ENCODE data around the gene ARHGEF19.

The ARHGEF19 gene

DNA sequence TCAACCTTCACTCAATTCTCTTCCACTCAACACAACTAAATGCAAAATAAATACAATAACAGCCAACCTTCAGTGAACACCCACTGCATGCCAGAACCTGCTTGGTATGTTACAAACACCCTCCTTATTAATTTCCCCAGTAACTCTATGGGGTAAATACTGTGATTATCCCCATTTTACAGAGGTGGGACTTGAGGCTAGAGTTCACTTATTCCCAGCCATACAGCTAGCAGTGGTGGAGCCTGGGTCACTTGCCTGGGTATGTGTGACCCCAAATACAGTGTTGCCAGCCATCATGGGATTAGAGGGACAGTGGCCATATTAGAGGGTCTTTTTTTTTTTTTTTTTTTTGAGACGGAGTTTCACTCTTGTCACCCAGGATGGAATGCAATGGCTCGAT lies 22.9 kb upstream of the ARHGEF19 start (continued):
- TF ChIP-seq, protein P1, sequence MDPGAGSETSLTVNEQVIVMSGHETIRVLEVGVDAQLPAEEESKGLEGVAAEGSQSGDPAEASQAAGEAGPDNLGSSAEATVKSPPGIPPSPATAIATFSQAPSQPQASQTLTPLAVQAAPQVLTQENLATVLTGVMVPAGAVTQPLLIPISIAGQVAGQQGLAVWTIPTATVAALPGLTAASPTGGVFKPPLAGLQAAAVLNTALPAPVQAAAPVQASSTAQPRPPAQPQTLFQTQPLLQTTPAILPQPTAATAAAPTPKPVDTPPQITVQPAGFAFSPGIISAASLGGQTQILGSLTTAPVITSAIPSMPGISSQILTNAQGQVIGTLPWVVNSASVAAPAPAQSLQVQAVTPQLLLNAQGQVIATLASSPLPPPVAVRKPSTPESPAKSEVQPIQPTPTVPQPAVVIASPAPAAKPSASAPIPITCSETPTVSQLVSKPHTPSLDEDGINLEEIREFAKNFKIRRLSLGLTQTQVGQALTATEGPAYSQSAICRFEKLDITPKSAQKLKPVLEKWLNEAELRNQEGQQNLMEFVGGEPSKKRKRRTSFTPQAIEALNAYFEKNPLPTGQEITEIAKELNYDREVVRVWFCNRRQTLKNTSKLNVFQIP (CRISPR knock-in tag; IDR thresholded peaks at IDR 0.05; ENCODE audit: borderline replicate concordance, low read depth) = no peak
- TF ChIP-seq ESRRG (CRISPR knock-in tag; IDR thresholded peaks at IDR 0.05) (no peak), TOX (CRISPR knock-in tag; IDR thresholded peaks at IDR 0.05; ENCODE audit: borderline replicate concordance) (no peak)

DNA sequence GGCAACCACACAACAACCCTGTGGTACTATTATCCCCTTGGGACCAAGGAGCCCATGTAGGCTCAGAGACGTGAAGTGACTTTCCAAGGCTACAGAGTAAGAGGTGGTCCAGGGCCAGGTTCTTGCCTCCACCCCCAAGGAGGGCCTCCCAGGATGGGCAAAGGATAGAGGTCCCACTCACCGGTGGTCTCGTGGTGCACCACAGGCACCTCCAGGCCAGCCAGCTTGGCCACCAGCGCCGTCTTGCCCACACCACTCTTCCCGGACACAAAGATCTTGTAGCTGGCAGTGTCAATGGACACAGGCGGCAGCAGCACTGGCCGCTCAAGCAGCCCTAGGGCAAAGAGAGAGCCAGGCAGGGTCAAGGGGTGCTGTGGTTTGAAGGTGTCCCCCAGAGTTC lies 21.0 kb upstream of the ARHGEF19 start:
- TF ChIP-seq SNAI2 (CRISPR knock-in tag; IDR thresholded peaks at IDR 0.05) = no peak
- TF ChIP-seq, protein P2, sequence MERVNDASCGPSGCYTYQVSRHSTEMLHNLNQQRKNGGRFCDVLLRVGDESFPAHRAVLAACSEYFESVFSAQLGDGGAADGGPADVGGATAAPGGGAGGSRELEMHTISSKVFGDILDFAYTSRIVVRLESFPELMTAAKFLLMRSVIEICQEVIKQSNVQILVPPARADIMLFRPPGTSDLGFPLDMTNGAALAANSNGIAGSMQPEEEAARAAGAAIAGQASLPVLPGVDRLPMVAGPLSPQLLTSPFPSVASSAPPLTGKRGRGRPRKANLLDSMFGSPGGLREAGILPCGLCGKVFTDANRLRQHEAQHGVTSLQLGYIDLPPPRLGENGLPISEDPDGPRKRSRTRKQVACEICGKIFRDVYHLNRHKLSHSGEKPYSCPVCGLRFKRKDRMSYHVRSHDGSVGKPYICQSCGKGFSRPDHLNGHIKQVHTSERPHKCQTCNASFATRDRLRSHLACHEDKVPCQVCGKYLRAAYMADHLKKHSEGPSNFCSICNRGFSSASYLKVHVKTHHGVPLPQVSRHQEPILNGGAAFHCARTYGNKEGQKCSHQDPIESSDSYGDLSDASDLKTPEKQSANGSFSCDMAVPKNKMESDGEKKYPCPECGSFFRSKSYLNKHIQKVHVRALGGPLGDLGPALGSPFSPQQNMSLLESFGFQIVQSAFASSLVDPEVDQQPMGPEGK (CRISPR knock-in tag; IDR thresholded peaks at IDR 0.05; ENCODE audit: borderline replicate concordance) = no peak
- no peak for TF ChIP-seq GLIS3 (CRISPR knock-in tag; IDR thresholded peaks at IDR 0.05)
- TF ChIP-seq ZNF70 (CRISPR knock-in tag; IDR thresholded peaks at IDR 0.05) = no peak
- no peak for TF ChIP-seq CSDC2 (CRISPR knock-in tag; IDR thresholded peaks at IDR 0.05)
- no peak for TF ChIP-seq ISL1 (CRISPR knock-in tag; IDR thresholded peaks at IDR 0.05)
- no peak for ATAC-seq

DNA sequence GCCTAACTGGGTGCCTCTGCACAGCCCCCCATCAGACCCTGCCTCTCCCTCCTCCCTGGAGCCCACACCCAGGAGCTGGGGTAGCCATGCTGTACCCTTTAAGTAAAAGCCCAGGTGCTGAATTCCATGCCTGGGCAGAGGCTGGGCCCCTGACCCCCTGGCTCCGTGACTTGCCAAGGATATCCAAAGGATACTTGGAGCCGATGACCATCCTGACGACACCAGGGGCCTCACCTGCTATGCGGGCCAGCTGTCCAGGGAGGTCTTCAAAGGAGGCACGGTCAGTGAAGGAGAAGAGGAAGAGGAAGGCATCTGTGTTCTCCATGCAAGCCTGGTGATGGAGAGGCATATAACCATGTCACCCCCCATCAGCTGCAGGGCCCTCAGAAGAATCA lies 19.9 kb upstream of the ARHGEF19 start:
- ATAC-seq = no peak

More for the DNA sequence above, 19.9 kb upstream of the ARHGEF19 start:
- no peak for TF ChIP-seq ESRRG (CRISPR knock-in tag; IDR thresholded peaks at IDR 0.05)
- no peak for TF ChIP-seq SNAI2 (CRISPR knock-in tag; IDR thresholded peaks at IDR 0.05)
- TF ChIP-seq ZNF565 (CRISPR knock-in tag; conservative IDR thresholded peaks at IDR 0.05; ENCODE audit: low read depth) = no peak
- TF ChIP-seq ARNTL (CRISPR knock-in tag; IDR thresholded peaks at IDR 0.05; ENCODE audit: borderline replicate concordance, low read depth) = no peak
- TF ChIP-seq ISL1 (CRISPR knock-in tag; IDR thresholded peaks at IDR 0.05) = no peak
- no peak for TF ChIP-seq OSR1 (CRISPR knock-in tag; IDR thresholded peaks at IDR 0.05)
- no peak for TF ChIP-seq GLIS3 (CRISPR knock-in tag; IDR thresholded peaks at IDR 0.05)
- TF ChIP-seq, protein P3, sequence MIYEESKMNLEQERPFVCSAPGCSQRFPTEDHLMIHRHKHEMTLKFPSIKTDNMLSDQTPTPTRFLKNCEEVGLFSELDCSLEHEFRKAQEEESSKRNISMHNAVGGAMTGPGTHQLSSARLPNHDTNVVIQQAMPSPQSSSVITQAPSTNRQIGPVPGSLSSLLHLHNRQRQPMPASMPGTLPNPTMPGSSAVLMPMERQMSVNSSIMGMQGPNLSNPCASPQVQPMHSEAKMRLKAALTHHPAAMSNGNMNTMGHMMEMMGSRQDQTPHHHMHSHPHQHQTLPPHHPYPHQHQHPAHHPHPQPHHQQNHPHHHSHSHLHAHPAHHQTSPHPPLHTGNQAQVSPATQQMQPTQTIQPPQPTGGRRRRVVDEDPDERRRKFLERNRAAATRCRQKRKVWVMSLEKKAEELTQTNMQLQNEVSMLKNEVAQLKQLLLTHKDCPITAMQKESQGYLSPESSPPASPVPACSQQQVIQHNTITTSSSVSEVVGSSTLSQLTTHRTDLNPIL (CRISPR knock-in tag; IDR thresholded peaks at IDR 0.05; ENCODE audit: low read depth) = no peak
- no peak for TF ChIP-seq ZNF70 (CRISPR knock-in tag; IDR thresholded peaks at IDR 0.05)
- TF ChIP-seq, protein P4, sequence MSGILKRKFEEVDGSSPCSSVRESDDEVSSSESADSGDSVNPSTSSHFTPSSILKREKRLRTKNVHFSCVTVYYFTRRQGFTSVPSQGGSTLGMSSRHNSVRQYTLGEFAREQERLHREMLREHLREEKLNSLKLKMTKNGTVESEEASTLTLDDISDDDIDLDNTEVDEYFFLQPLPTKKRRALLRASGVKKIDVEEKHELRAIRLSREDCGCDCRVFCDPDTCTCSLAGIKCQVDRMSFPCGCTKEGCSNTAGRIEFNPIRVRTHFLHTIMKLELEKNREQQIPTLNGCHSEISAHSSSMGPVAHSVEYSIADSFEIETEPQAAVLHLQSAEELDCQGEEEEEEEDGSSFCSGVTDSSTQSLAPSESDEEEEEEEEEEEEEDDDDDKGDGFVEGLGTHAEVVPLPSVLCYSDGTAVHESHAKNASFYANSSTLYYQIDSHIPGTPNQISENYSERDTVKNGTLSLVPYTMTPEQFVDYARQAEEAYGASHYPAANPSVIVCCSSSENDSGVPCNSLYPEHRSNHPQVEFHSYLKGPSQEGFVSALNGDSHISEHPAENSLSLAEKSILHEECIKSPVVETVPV (CRISPR knock-in tag; IDR thresholded peaks at IDR 0.05) = no peak
- no peak for TF ChIP-seq ZFP3 (CRISPR knock-in tag; IDR thresholded peaks at IDR 0.05)
- TF ChIP-seq ZNF8 (CRISPR knock-in tag; IDR thresholded peaks at IDR 0.05) = no peak
- no peak for TF ChIP-seq BACH2 (CRISPR knock-in tag; IDR thresholded peaks at IDR 0.05; ENCODE audit: borderline replicate concordance)
- TF ChIP-seq CSDC2 (CRISPR knock-in tag; IDR thresholded peaks at IDR 0.05) = no peak
- no peak for TF ChIP-seq ZFP30 (CRISPR knock-in tag; IDR thresholded peaks at IDR 0.05)
- TF ChIP-seq RARB (CRISPR knock-in tag; IDR thresholded peaks at IDR 0.05) = no peak
- TF ChIP-seq, protein P5, sequence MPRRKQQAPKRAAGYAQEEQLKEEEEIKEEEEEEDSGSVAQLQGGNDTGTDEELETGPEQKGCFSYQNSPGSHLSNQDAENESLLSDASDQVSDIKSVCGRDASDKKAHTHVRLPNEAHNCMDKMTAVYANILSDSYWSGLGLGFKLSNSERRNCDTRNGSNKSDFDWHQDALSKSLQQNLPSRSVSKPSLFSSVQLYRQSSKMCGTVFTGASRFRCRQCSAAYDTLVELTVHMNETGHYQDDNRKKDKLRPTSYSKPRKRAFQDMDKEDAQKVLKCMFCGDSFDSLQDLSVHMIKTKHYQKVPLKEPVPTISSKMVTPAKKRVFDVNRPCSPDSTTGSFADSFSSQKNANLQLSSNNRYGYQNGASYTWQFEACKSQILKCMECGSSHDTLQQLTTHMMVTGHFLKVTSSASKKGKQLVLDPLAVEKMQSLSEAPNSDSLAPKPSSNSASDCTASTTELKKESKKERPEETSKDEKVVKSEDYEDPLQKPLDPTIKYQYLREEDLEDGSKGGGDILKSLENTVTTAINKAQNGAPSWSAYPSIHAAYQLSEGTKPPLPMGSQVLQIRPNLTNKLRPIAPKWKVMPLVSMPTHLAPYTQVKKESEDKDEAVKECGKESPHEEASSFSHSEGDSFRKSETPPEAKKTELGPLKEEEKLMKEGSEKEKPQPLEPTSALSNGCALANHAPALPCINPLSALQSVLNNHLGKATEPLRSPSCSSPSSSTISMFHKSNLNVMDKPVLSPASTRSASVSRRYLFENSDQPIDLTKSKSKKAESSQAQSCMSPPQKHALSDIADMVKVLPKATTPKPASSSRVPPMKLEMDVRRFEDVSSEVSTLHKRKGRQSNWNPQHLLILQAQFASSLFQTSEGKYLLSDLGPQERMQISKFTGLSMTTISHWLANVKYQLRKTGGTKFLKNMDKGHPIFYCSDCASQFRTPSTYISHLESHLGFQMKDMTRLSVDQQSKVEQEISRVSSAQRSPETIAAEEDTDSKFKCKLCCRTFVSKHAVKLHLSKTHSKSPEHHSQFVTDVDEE (CRISPR knock-in tag; IDR thresholded peaks at IDR 0.05) = no peak
